ENCODE results near the gene PARS2.

The PARS2 gene

DNA sequence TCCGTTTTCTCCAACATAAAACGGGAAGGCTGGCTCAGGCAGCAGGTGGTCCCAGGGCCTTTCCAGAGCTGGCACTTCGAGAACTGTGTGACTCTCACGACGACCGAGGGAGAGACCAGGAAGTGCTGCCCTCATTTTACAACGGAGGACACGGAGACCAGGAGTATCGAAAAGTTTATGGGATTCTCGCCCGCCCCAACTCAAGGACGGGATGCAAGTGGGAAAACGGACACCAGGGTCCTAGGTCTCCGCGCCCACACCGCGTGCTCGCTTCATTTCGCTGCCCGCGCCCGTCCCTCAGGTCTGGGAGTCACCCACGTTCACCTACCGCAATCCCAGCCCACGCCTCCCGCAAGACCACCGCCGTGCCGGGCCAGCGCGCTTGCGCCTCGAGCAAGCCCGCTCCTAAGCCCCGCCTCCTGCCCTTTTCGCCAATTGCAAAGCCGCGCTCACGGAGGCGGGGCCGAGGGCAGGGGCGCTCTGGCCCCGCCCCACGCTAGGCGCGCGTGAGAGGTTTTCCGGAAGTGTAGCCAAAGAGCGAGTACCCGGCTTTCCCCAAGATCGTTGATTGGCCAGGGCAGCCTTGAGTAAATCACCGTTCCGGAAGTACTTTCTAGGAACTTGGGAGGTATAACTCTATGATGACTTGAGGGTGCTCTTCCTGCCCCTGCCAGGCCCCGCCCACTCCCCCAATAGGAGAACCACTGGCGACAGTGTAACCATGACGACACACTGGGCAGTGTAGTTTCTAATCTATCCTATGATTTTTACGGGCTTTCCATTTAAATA lies at the start of gene PARS2:
PARS2 (minus strand) TSS at position 391 of the 789 bp plus-strand sequence. CDS start 5,362 bp downstream, outside the sequence.
- peak; percentile 98 for DNase-seq (ENCODE audit: low spot score)

DNA sequence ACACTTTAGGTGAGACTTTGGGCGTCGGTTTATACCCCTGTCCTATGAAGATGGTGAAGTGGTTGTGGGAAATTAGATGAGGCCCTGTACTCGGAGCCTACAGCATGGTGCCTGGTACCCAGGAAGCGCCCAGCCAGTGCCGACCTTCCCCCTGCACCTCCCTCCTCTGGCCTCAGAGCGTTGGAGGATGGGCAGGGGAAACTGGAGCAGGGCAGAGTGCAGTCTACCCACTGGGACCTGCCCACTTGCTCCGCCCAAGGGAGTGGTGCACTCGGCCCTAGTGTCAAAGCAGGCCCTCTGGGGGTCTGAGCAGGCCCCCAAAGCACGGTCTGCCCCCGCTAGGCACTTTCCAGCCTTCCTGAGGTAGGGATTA lies 49.8 kb upstream of the PARS2 start:
- DNase-seq (ENCODE audit: low spot score): no peak

DNA sequence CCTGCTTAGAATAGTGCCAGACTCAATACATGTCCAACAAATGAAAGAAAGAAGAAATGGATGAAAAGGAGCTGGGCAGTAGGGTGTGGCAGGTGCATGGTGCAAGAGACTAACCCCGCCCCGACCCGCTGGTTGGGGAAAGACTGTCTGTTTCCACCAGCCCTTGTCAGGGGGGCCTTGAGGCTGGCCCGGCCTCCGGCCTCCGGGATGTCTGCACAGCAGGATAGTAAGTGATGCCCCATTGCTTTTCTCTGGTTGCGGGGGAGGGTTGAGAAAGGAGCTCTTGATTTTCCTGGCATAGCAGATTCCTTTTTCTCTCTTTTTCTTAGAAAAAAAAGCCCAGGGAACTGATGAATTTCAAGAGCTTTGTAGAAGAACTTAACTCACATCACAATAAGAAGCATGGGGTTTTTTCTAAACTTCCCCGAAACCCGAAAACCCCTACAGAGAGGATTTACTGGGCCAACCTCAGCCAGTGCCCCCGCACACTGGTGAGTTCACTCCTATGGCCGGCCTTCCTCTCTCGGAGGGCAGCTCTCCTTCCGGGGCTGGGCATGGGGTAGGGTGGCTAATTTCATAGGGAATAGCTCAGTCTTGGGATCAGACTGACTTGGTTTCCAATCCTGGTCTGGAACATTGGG lies 49.3 kb upstream of the PARS2 start:
- no peak for DNase-seq (ENCODE audit: low spot score)

- DNase-seq (ENCODE audit: low spot score): no peak
These were observed 48.6 kb upstream of the PARS2 start for GRCh38 chr1:54812801-54813484.

- DNase-seq (ENCODE audit: low spot score): no peak
These were observed 47.7 kb upstream of the PARS2 start for GRCh38 chr1:54811739-54812655.

DNA sequence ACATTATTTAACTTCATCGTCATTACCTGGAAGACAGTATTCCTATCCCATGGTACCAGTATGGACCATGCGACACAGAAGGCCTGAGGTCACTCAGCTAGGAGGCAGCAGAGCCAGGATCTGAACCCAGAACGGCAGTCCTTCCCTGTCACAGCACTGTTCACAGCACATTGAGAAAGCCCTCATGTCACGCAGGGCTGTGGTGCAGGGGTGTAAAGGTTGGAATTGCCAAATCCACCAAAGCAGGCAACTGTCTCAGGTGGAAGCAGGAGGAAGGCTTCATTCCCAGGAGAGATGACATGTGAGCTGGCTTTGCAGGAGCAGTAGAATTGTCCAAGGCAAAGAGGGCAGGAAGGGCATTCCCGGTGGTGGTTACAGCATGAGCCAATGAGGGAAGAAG lies 46.7 kb upstream of the PARS2 start:
- no peak for DNase-seq (ENCODE audit: low spot score)

- peak; percentile 76 for DNase-seq (ENCODE audit: low spot score)
These were observed 46.0 kb upstream of the PARS2 start for GRCh38 chr1:54810153-54810942.

DNA sequence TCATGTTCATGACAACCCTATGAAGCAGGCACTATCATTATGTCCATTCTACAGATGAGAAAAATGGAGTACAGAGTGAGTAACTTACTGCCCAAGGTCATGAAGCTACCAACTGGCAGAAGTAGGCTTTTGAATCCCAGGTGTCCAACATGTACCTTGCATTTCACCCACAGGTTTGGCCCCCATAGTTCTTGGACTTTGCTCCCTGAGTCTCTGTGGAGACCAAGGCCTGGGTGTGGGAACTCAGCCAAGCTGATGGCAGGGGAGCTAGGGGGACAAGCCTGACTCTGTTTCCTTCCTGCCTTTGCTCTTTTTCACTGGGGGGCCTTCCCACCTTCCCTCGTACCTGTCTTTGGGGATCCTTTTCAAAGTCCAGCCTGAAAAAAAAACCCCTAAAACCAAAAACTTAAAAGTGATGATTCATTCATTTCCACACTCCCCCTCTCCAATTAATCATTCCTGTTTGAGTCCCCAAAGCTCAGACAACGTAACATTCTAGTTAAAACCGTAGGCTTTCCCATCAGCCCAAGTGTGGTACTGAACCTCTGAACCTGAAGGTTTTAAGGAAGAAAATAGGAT lies 45.3 kb upstream of the PARS2 start:
- DNase-seq (ENCODE audit: low spot score): no peak

GRCh38 chr1:54808443-54809207 lies 44.3 kb upstream of the PARS2 start:
- DNase-seq (ENCODE audit: low spot score): no peak

GRCh38 chr1:54807756-54808155 lies 43.4 kb upstream of the PARS2 start:
- DNase-seq (ENCODE audit: low spot score): no peak

DNA sequence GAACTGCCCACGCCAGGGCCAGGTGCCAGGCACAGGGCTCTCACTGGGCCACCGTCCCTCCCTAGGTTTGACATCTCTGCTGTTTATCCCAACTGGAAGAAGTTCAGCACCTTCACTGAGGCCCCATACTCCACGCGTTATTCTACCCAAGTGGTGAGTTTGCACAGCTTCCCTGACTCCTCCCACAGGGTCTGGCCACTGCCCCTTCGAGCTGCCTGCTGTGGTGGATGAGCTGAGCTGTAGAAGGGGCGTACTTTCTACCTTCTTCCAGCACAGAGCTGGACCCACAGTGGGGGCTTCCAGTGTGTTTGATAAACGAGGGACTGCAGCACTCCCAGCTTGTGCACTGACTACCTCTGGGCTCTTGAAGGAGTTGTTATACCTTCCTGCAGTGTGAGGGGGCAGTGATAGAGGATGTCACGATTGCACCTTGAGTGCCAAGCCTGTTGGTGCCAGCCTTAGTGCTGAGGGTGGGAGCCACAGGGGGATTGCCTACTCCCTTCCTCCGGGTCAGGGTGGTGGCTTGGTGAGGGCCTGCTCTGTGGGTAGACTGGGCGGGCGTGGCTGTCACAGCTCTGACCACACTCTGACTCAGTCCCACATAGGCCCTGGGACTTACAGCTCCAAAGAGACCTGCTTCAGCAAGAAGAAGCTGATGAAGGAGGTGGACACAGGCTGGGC lies 42.7 kb upstream of the PARS2 start:
- DNase-seq (ENCODE audit: low spot score): no peak

DNA sequence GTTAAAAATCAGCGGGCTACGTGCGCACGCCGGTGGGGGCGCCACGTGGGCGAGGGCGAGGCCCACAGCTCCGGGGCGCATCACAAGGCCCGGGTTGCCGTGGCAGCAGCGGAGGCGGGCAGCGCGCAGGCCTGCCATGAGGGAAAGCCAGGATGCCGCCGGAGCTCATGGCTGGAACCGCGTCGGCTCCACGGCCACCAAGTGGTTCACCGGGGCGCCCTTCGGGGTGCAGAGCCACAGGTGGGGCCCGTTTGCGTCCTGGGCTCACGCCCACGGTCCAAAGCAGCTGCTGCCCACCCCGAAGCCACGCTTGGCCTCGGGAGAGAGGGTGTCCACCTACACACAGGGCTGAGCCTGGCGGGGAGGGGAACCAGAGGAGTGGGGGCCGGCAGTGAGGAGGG lies 41.7 kb upstream of the PARS2 start:
- DNase-seq (ENCODE audit: low spot score): peak; percentile 39

- DNase-seq (ENCODE audit: low spot score): no peak
These were observed 41.1 kb upstream of the PARS2 start for GRCh38 chr1:54805466-54805865.

DNA sequence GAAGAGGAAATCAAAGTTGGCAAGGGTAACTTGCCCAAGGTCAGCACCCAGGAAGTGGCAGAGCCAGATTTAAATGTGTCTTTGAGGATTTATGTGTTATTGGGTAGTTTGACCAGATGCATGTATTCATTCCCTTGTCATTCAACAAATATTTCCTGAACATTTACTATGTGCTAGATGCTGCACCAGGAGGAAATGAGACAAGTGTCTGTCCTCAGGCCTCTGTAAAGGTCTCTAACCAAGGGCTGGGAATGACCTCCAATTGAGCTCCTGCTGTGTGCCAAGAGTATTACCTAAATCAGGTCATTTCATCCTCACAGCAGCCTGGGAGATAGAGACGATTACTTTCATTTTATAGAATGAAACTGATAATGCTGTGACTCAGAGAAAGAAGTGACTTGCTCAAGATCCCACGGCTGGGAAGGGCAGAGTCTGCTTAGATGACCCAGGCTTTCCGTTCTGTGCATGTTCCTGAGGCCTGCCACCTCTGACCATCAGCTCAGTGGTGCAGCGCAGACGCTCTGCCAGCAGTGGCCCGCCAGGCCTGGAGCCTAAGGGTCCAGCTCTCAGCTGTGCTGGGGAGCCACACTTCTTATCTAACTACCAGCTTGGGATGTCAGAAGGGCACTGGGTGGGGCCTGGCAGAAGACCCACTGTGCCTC lies 40.3 kb upstream of the PARS2 start:
- no peak for DNase-seq (ENCODE audit: low spot score)

DNA sequence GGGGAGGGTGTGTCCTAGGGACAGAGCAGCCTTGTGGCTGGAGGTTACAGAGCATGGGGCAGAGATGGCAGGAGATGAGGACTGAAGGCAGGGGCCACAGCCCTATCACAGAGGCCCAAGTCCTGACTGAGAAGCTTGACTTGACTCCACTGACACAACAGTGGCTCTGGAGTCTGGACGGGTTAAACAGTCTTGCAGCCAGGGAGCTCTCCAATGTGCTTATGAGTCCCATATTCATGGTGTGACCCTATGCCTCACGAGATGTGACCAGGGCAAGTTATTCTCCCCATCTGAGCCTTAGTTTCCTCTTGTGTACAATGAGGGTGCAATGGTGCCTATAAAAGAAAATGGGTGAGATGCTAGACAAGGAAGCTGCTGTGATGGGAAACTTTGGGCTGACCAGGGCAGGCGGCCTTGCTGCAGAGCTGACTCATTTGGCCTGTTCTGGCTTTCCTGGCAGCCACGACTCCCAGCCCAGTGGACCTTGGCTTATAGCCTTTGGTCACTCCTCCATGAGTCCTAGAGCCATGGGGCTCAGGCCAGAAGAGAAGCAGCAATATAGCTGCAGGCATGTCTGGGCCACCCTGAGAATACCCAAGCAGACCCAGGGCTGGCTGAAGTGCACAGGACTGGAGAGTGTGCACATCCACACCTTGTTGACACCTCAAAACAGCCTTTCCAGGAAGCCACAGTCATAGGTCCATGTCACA lies 39.6 kb upstream of the PARS2 start:
- no peak for DNase-seq (ENCODE audit: low spot score)

GRCh38 chr1:54800899-54801759 lies 36.8 kb upstream of the PARS2 start, which contains the start of gene TTC22:
Gene TTC22, minus strand, starts transcription at chr1:54801323. Its CDS starts 160 bp downstream, at chr1:54801163.
- no peak for DNase-seq (ENCODE audit: low spot score)

Data from Ammon's horn (tissue), 1 donor.